Muscle of arm (tissue), 12 donors: ENCODE results near the gene KIF23. TPM values are rescaled to one million over a fixed set of nuclear protein-coding genes. Genes with fewer than 3 reads are reported as not detected.

Experiments used
- DNase-seq: peaks from one replicate; pipeline ENCODE4 v3.0.0-alpha.2; 2013
- polyA plus RNA-seq, 12 donors: library from polyadenylated mRNA; unstranded; fragments of 120-200 nt; gene quantifications; one replicate each; pipeline ENCODE4 v1.2.1, GENCODE V29; 2013; ENCODE audit not compliant: insufficient read length in 12 of 12

KIF23 gene
- polyA plus RNA-seq, 12 donors: 11.9 to 33.8 (median 20.2) TPM; not detected in 1

GRCh38 chr15:69490356-69491037, 76.3 kb downstream of the KIF23 start:
- no peak for DNase-seq

GRCh38 chr15:69491038-69491505, 76.9 kb downstream of the KIF23 start:
- no peak for DNase-seq

GRCh38 chr15:69493406-69493805, 79.3 kb downstream of the KIF23 start:
- no peak for DNase-seq

- DNase-seq: no peak
Observed at GRCh38 chr15:69496001-69496400, 81.9 kb downstream of the KIF23 start.

GRCh38 chr15:69497076-69497475, 82.9 kb downstream of the KIF23 start:
- DNase-seq: no peak

- no peak for DNase-seq
Observed at GRCh38 chr15:69497667-69498066, 83.5 kb downstream of the KIF23 start.

Other genes starting within 250 kb of the KIF23 start
- 1 to 10 TPM in 3 of 12 donors, under 1 TPM in 8, not detected in 1; 0.22 to 2.6 (median 0.60) TPM for gene PAQR5, start 115.4 kb upstream of the KIF23 start, polyA plus RNA-seq
- 1,000 to 10,000 TPM in 11 of 12 donors, not detected in 1; 2,418 to 4,362 (median 3,034) TPM for gene RPLP1, start 38.5 kb downstream of the KIF23 start, polyA plus RNA-seq